ENCODE results near the gene MYO1D. TPM values are rescaled to one million over a fixed set of nuclear protein-coding genes. Genes with fewer than 3 reads are reported as not detected.

The MYO1D gene
- total and polyA plus RNA-seq, 2 of the 13 experiments (the other 11 are each of a cell fraction or from before 2014, with no cell fraction given), result 13.2 to 17.3 TPM

DNA sequence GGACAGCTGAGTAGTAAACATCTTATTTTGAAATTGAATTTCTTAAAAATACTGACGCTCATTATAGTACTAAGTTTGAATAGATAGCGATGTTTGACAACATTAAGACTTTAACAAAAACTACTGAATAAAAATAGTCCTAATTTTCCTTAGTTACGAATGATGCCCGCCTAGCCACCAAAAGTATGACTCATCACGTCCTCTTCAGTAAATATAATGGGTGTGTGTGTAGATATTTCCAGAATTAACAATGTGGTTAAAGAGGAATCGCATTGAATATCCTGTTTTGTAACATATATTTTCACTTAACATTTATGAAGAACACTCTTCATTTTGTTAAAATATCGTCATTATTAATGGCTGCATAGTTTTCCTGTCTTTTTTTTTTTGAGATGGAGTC is 187.6 kb downstream of the MYO1D start (continued):
- TF ChIP-seq, protein P1, sequence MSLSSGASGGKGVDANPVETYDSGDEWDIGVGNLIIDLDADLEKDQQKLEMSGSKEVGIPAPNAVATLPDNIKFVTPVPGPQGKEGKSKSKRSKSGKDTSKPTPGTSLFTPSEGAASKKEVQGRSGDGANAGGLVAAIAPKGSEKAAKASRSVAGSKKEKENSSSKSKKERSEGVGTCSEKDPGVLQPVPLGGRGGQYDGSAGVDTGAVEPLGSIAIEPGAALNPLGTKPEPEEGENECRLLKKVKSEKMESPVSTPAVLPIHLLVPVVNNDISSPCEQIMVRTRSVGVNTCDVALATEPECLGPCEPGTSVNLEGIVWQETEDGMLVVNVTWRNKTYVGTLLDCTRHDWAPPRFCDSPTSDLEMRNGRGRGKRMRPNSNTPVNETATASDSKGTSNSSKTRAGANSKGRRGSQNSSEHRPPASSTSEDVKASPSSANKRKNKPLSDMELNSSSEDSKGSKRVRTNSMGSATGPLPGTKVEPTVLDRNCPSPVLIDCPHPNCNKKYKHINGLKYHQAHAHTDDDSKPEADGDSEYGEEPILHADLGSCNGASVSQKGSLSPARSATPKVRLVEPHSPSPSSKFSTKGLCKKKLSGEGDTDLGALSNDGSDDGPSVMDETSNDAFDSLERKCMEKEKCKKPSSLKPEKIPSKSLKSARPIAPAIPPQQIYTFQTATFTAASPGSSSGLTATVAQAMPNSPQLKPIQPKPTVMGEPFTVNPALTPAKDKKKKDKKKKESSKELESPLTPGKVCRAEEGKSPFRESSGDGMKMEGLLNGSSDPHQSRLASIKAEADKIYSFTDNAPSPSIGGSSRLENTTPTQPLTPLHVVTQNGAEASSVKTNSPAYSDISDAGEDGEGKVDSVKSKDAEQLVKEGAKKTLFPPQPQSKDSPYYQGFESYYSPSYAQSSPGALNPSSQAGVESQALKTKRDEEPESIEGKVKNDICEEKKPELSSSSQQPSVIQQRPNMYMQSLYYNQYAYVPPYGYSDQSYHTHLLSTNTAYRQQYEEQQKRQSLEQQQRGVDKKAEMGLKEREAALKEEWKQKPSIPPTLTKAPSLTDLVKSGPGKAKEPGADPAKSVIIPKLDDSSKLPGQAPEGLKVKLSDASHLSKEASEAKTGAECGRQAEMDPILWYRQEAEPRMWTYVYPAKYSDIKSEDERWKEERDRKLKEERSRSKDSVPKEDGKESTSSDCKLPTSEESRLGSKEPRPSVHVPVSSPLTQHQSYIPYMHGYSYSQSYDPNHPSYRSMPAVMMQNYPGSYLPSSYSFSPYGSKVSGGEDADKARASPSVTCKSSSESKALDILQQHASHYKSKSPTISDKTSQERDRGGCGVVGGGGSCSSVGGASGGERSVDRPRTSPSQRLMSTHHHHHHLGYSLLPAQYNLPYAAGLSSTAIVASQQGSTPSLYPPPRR (CRISPR knock-in tag; IDR thresholded peaks at IDR 0.05; ENCODE audit: borderline replicate concordance), result no peak
- no peak for TF ChIP-seq ZNF713 (CRISPR knock-in tag; IDR thresholded peaks at IDR 0.05)
- TF ChIP-seq HNRNPLL (IDR thresholded peaks at IDR 0.05; ENCODE audit: low read depth, low read length, poor library complexity, severe bottlenecking), result no peak
- TF ChIP-seq KLF9 (CRISPR knock-in tag; IDR thresholded peaks at IDR 0.05; ENCODE audit: low read depth), result no peak
- no peak for TF ChIP-seq MIER3 (CRISPR knock-in tag; IDR thresholded peaks at IDR 0.05; ENCODE audit: borderline replicate concordance)
- no peak for TF ChIP-seq KMT2B (CRISPR knock-in tag; IDR thresholded peaks at IDR 0.05)
- TF ChIP-seq, protein P2, sequence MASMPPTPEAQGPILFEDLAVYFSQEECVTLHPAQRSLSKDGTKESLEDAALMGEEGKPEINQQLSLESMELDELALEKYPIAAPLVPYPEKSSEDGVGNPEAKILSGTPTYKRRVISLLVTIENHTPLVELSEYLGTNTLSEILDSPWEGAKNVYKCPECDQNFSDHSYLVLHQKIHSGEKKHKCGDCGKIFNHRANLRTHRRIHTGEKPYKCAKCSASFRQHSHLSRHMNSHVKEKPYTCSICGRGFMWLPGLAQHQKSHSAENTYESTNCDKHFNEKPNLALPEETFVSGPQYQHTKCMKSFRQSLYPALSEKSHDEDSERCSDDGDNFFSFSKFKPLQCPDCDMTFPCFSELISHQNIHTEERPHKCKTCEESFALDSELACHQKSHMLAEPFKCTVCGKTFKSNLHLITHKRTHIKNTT (CRISPR knock-in tag; IDR thresholded peaks at IDR 0.05), result no peak
- TF ChIP-seq, protein P3, sequence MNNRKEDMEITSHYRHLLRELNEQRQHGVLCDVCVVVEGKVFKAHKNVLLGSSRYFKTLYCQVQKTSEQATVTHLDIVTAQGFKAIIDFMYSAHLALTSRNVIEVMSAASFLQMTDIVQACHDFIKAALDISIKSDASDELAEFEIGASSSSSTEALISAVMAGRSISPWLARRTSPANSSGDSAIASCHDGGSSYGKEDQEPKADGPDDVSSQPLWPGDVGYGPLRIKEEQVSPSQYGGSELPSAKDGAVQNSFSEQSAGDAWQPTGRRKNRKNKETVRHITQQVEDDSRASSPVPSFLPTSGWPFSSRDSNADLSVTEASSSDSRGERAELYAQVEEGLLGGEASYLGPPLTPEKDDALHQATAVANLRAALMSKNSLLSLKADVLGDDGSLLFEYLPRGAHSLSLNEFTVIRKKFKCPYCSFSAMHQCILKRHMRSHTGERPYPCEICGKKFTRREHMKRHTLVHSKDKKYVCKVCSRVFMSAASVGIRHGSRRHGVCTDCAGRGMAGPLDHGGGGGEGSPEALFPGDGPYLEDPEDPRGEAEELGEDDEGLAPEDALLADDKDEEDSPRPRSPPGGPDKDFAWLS (CRISPR knock-in tag; IDR thresholded peaks at IDR 0.05; ENCODE audit: borderline replicate concordance), result no peak

Data from HepG2 (cell line).